Calu3 (cell line): ENCODE data around the gene SLC22A1. TPM values are rescaled to one million over a fixed set of nuclear protein-coding genes. Genes with fewer than 3 reads are reported as not detected.
"Not testable (repeated sequence)": the region's sequence is repeated elsewhere in the genome, so short reads cannot be mapped to it uniquely, and the experiment has no call there.

Source experiments
- BruUV-seq: library from RNA; stranded (reverse); fragments of 400-500 nt; replicated peaks from 2 replicates; lab custom pipeline; 2021; lab: Mats Ljungman, UMichigan
- CTCF ChIA-PET: fragments of 300-600 bp; sonication (Branson Sonifier 250); formaldehyde crosslinking; loops from one replicate; lab custom pipeline; 2022; ENCODE audit warnings: antibody characterized with exemption; lab: Charles Lee
- DNase-seq: peaks from one replicate; pipeline ENCODE4 v3.0.0; 2022
- H3K27ac Mint-ChIP-seq: one replicate; pipeline ENCODE4 v1.8.0; 2022; ENCODE audit warnings: mixed read lengths; ENCODE audit not compliant: unreplicated experiment
- H3K27me3 Mint-ChIP-seq: one replicate; pipeline ENCODE4 v1.8.0; 2022; ENCODE audit warnings: mixed read lengths; ENCODE audit not compliant: unreplicated experiment
- H3K36me3 Mint-ChIP-seq: one replicate; pipeline ENCODE4 v1.8.0; 2022; ENCODE audit warnings: mild to moderate bottlenecking, moderate library complexity, mixed read lengths; ENCODE audit not compliant: insufficient read depth, unreplicated experiment
- H3K4me1 Mint-ChIP-seq: one replicate; pipeline ENCODE4 v1.8.0; 2022; ENCODE audit warnings: mild to moderate bottlenecking, low read depth, mixed read lengths; ENCODE audit not compliant: unreplicated experiment
- H3K4me3 Mint-ChIP-seq: one replicate; pipeline ENCODE4 v1.8.0; 2022; ENCODE audit warnings: mild to moderate bottlenecking, low read depth, moderate library complexity, mixed read lengths; ENCODE audit not compliant: unreplicated experiment
- H3K9me3 Mint-ChIP-seq: one replicate; pipeline ENCODE4 v1.8.0; 2022; ENCODE audit warnings: low read depth, mixed read lengths; ENCODE audit not compliant: unreplicated experiment
- CTCF ChIP-seq: fragments of 200-600 bp; IDR thresholded peaks from one replicate; pipeline ENCODE4 v1.8.0; 2022; ENCODE audit warnings: antibody characterized with exemption; ENCODE audit not compliant: unreplicated experiment
- intact Hi-C: fragments of 100-400 bp; cut with micrococcal nuclease; formaldehyde crosslinking; loops from one replicate; pipeline ENCODE4 v1.10.0; 2022; ENCODE audit not compliant: unreplicated experiment
- total RNA-seq: library from RNA; stranded (reverse); gene quantifications from 2 replicates; pipeline ENCODE4 v1.2.3, GENCODE V29; 2022

SLC22A1 gene
- total RNA-seq, 1 experiment from 2014 or later: 5.0 TPM

DNA sequence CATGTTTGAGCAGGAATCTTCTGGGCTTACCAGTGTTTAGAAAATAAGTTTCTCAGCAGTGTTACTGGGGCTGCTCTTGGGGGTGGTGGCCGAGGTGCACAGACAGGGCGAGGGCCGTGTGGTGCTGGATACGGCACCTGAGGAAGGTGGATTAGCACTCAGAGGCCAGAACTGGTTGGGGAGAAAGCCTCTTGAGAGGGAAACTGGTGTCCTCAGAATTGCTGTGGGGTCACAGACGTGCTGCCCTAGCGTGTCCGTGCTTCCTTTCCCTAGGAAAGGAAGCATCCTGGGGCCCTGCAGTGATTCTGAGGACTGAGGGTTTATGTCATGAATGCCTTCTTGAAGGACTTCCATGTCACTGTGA is 32.1 kb upstream of the SLC22A1 start:
- H3K27me3 Mint-ChIP-seq: no peaks in the 10 kb centered on the region
- intact Hi-C loops: loop anchor here (2.0 kb wide), 1 partner anchor 443 kb away; no protein-coding TSS in a partner anchor
- no peaks in the 10 kb centered on the region for H3K4me1 Mint-ChIP-seq
- no peak overlapping the region for H3K27ac Mint-ChIP-seq
- DNase-seq: no peak
- no peak overlapping the region for H3K4me3 Mint-ChIP-seq
- CTCF ChIA-PET: no interaction called here
- no peaks in the 10 kb centered on the region for H3K9me3 Mint-ChIP-seq
- TF ChIP-seq CTCF: no peak
- no TSS peak for BruUV-seq
- H3K36me3 Mint-ChIP-seq: peaks cover 16% of the 10 kb centered on the region

GRCh38 chr6:160090442-160091239 is 31.0 kb upstream of the SLC22A1 start:
- H3K9me3 Mint-ChIP-seq, H3K27me3 Mint-ChIP-seq, H3K27ac Mint-ChIP-seq, intact Hi-C loops, BruUV-seq, H3K4me3 Mint-ChIP-seq, H3K4me1 Mint-ChIP-seq, DNase-seq, CTCF ChIA-PET: not testable (repeated sequence)
- H3K36me3 Mint-ChIP-seq: peaks cover 22% of the 10 kb centered on the region

GRCh38 chr6:160092176-160092575 is 29.4 kb upstream of the SLC22A1 start:
- CTCF ChIA-PET: not testable (repeated sequence)

GRCh38 chr6:160092602-160093001 is 29.0 kb upstream of the SLC22A1 start:
- H3K9me3 Mint-ChIP-seq: no peaks in the 10 kb centered on the region
- no peak for DNase-seq
- H3K27ac Mint-ChIP-seq: no peak overlapping the region
- no peak for TF ChIP-seq CTCF
- peaks cover 26% of the 10 kb centered on the region for H3K36me3 Mint-ChIP-seq
- CTCF ChIA-PET: no interaction called here
- intact Hi-C loops: no loop called here
- BruUV-seq: no TSS peak
- H3K4me1 Mint-ChIP-seq: no peaks in the 10 kb centered on the region
- H3K27me3 Mint-ChIP-seq: no peaks in the 10 kb centered on the region
- H3K4me3 Mint-ChIP-seq: no peak overlapping the region

More at GRCh38 chr6:160092176-160092575, 29.4 kb upstream of the SLC22A1 start:
- H3K4me3 Mint-ChIP-seq, H3K27ac Mint-ChIP-seq, H3K27me3 Mint-ChIP-seq, intact Hi-C loops, DNase-seq, H3K9me3 Mint-ChIP-seq, H3K4me1 Mint-ChIP-seq, BruUV-seq: not testable (repeated sequence)
- peaks cover 22% of the 10 kb centered on the region for H3K36me3 Mint-ChIP-seq

DNA sequence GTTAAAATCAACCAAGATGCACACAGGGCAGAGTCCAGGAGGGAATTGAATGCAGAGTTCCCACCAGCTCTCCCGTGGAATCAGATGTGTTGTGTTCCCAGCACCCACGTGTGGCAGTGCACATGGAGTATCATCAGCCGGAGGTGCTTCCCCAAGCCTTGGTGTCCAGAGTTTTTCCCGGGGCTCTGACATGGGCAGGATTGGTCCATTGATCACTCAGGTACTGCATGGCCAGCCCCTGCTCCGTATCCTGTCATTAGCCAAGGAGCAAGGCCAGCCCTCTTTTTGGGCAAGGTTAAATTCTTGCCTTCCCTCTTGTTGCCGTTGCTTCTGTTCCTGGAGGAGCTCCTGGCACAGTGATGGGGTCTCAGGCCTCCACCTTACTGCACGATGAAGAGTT is 28.6 kb upstream of the SLC22A1 start:
- Mint-ChIP-seq H3K4me3 (no peak overlapping the region), H3K36me3 (peaks cover 31% of the 10 kb centered on the region), H3K4me1 (no peaks in the 10 kb centered on the region), H3K27ac (no peak overlapping the region), H3K27me3 (no peaks in the 10 kb centered on the region), H3K9me3 (no peaks in the 10 kb centered on the region)
- DNase-seq: no peak
- intact Hi-C loops: no loop called here
- CTCF ChIA-PET: no interaction called here
- TF ChIP-seq CTCF: no peak
- no TSS peak for BruUV-seq
